ENCODE measurements around the gene PLA2R1. TPM values are rescaled to one million over a fixed set of nuclear protein-coding genes. Genes with fewer than 3 reads are reported as not detected.

The PLA2R1 gene
- total RNA-seq, 4 donors from 2014 or later = 18.3 to 52.0 (median 34.1) TPM

- intact Hi-C loops (cut with DNase I; ENCODE audit: low total_unique reads) = no loop called here
- DNase-seq (ENCODE audit: low spot score in 2 of 2) = no peak
- no peak overlapping the region for H3K4me3 ChIP-seq (ENCODE audit: low read depth, poor library complexity, severe bottlenecking)
- no peak for TF ChIP-seq POLR2A (IDR thresholded peaks at IDR 0.05)
Observed at GRCh38 chr2:159939946-159940345, 122.5 kb downstream of the PLA2R1 start.

GRCh38 chr2:159938395-159938794 lies 124.0 kb downstream of the PLA2R1 start:
- intact Hi-C loops (cut with DNase I; ENCODE audit: low total_unique reads) = no loop called here
- DNase-seq (ENCODE audit: low spot score in 2 of 2) = no peak
- TF ChIP-seq POLR2A (IDR thresholded peaks at IDR 0.05) = no peak
- TF ChIP-seq CTCF (IDR thresholded peaks at IDR 0.05) = no peak
- no peak overlapping the region for H3K4me3 ChIP-seq (ENCODE audit: low read depth, poor library complexity, severe bottlenecking)
- WGBS, 2 donors = 88 to 94% methylated on average over 3 of the region's 3 CpGs

- no peak for DNase-seq (ENCODE audit: low spot score in 2 of 2)
- 85 to 89% methylated on average over 4 of the region's 4 CpGs for WGBS, 2 donors
- intact Hi-C loops (cut with DNase I; ENCODE audit: low total_unique reads) = no loop called here
- no peak overlapping the region for H3K4me3 ChIP-seq (ENCODE audit: low read depth, poor library complexity, severe bottlenecking)
- TF ChIP-seq CTCF (IDR thresholded peaks at IDR 0.05) (no peak), POLR2A (IDR thresholded peaks at IDR 0.05) (no peak)
Observed at GRCh38 chr2:159936471-159936870, 125.9 kb downstream of the PLA2R1 start.

- intact Hi-C loops (cut with DNase I; ENCODE audit: low total_unique reads) = no loop called here
- WGBS, 2 donors = 40 to 48% methylated on average over 2 of the region's 2 CpGs
- no peak overlapping the region for H3K4me3 ChIP-seq (ENCODE audit: low read depth, poor library complexity, severe bottlenecking)
- TF ChIP-seq CTCF (IDR thresholded peaks at IDR 0.05) (no peak), POLR2A (IDR thresholded peaks at IDR 0.05) (no peak)
- DNase-seq (ENCODE audit: low spot score in 2 of 2) = no peak
Observed at GRCh38 chr2:159933727-159934049, 128.7 kb downstream of the PLA2R1 start.

GRCh38 chr2:159933040-159933726 lies 129.2 kb downstream of the PLA2R1 start:
- intact Hi-C loops (cut with DNase I; ENCODE audit: low total_unique reads) = no loop called here
- TF ChIP-seq CTCF (IDR thresholded peaks at IDR 0.05) = no peak
- no peak for TF ChIP-seq POLR2A (IDR thresholded peaks at IDR 0.05)
- no peak for DNase-seq (ENCODE audit: low spot score in 2 of 2)
- H3K4me3 ChIP-seq (ENCODE audit: low read depth, poor library complexity, severe bottlenecking) = no peak overlapping the region
- WGBS, 2 donors = 75 to 79% methylated on average over 2 of the region's 2 CpGs

- WGBS, 2 donors = 84 to 85% methylated on average over 2 of the region's 2 CpGs
- H3K4me3 ChIP-seq (ENCODE audit: low read depth, poor library complexity, severe bottlenecking) = no peak overlapping the region
- no peak for TF ChIP-seq POLR2A (IDR thresholded peaks at IDR 0.05)
- TF ChIP-seq CTCF (IDR thresholded peaks at IDR 0.05) = no peak
- intact Hi-C loops (cut with DNase I; ENCODE audit: low total_unique reads) = no loop called here
- no peak for DNase-seq (ENCODE audit: low spot score in 2 of 2)
Observed at GRCh38 chr2:159926695-159927094, 135.7 kb downstream of the PLA2R1 start.

Measured in lower leg skin (tissue), 4 donors.